ENCODE measurements around the gene ZNF511. TPM values are rescaled to one million over a fixed set of nuclear protein-coding genes. Genes with fewer than 3 reads are reported as not detected.

ZNF511 gene
- total and polyA plus RNA-seq, 4 donors: 18.2 to 39.6 (median 32.0) TPM

DNA sequence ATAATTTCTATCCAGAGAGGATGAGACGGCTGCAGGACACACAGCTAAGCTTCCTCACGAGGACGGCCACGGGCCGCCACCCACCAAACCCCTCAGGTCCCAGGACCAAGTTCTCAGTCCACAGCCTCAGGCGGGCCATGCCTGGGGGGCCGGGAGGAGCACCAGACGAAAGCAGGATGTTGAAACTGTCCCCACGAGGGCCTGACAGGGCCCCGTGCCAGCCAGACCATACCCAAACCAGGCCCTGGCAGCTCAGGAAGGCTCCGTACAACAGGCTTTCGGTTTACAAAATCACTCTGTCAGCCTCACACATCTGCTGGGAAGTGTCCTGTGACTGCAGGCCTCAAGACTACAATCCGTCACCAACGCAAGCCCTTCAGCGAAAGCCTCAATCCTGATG, 14.5 kb upstream of the ZNF511 start:
- no peak for ATAC-seq (ENCODE audit: low FRiP score)
- 87 to 88% methylated on average over 15 of the region's 15 CpGs for WGBS, 2 donors

DNA sequence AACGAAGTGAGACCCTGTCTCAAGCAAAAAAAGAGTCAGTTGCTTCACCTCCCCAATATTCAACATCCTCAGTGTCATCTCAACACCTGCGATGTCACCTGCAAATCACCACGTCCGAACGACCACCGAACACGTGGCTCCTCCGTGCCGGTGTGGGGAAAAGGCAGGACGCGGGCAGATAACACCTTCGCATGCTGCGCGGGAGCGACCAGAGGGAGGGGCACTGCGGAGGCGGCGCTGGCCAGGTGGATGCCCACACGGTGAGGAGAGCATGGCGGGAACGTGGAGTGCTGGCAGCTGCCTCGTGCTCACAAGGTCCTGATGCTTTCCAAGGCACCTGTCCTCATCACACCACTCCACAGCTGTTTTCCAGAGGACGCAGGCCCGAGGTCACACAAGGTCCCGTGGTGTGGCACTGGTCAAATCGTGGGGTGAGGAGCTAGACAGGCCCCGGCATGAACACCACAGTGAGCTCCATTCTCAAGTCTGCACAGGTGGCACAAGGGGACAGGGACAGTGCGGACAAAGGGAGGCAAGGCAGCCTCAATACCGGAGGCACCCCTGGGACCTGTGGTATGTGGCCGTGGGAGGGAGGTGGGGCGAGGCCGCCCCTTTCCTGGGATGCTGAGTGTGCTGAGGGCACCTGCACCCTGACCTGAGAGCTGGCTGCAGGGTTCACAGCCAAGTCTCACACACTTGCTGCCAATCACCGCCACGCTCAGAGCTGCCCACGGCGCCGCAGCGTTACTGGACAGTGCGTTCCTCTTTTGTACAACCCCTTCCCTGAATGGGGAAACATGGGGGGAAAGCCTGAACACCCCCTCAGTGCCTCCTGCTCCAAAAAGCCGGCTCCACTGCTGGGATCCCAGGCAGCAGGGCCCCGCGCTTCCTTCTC, 13.0 kb upstream of the ZNF511 start:
- DNase-seq: no peak
- H3K27ac ChIP-seq (ENCODE audit: low read depth in 1 of 2, low read length in 2 of 2): no peak overlapping the region
- H3K4me3 ChIP-seq (ENCODE audit: low read length in 2 of 2): no peak overlapping the region
- H3K36me3 ChIP-seq (ENCODE audit: control insufficient read depth in 1 of 2, insufficient read depth in 2 of 2, low read length in 1 of 2): peaks cover 3 to 25% of the 10 kb centered on the region in 2 donors
- 92 to 94% methylated on average over 42 of the region's 42 CpGs for WGBS, 2 donors
- peak; percentile 25 for ATAC-seq (ENCODE audit: low FRiP score)
- intact Hi-C loops (cut with DNase I): no loop called here
- no peaks in the 10 kb centered on the region for H3K27me3 ChIP-seq (ENCODE audit: control insufficient read depth in 1 of 2, insufficient read depth in 2 of 2, low read length in 1 of 2)
- no peaks in the 10 kb centered on the region for H3K4me1 ChIP-seq (ENCODE audit: control insufficient read depth in 1 of 2, insufficient read depth in 2 of 2, low read length in 2 of 2)
- H3K9me3 ChIP-seq (ENCODE audit: control insufficient read depth, low read length): no peaks in the 10 kb centered on the region

More for the DNA sequence above, 14.5 kb upstream of the ZNF511 start:
- peaks cover 3 to 23% of the 10 kb centered on the region in 2 donors for H3K36me3 ChIP-seq (ENCODE audit: control insufficient read depth in 1 of 2, insufficient read depth in 2 of 2, low read length in 1 of 2)
- H3K9me3 ChIP-seq (ENCODE audit: control insufficient read depth, low read length): no peaks in the 10 kb centered on the region
- peak in 1 of 2 donors; percentile 85 for DNase-seq
- intact Hi-C loops (cut with DNase I): no loop called here
- H3K27me3 ChIP-seq (ENCODE audit: control insufficient read depth in 1 of 2, insufficient read depth in 2 of 2, low read length in 1 of 2): no peaks in the 10 kb centered on the region
- no peak overlapping the region for H3K27ac ChIP-seq (ENCODE audit: low read depth in 1 of 2, low read length in 2 of 2)
- H3K4me1 ChIP-seq (ENCODE audit: control insufficient read depth in 1 of 2, insufficient read depth in 2 of 2, low read length in 2 of 2): no peaks in the 10 kb centered on the region
- no peak overlapping the region for H3K4me3 ChIP-seq (ENCODE audit: low read length in 2 of 2)

DNA sequence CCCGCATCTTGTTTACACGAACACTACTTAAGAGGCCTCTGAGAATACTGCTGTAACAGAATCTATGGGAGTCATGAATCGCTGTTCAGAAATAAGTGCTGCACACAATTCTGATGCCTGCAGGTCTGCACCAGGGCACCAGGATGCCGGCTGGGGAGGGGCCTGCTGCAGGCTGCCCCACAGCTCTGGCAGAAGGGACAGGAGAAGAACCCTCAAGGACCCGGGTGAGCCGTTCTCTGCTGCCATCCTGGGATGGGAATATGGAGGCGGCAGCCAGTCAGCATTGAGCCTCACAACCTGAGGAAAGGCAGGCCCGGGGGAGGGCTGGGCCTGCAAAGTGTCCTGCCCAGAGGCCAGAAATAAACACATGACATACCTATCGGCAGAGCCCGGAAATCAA, 11.2 kb upstream of the ZNF511 start:
- no peak overlapping the region for H3K27ac ChIP-seq (ENCODE audit: low read depth in 1 of 2, low read length in 2 of 2)
- no peaks in the 10 kb centered on the region for H3K4me1 ChIP-seq (ENCODE audit: control insufficient read depth in 1 of 2, insufficient read depth in 2 of 2, low read length in 2 of 2)
- H3K9me3 ChIP-seq (ENCODE audit: control insufficient read depth, low read length): no peaks in the 10 kb centered on the region
- DNase-seq (peak in 1 of 2 donors; percentile 36), ATAC-seq (ENCODE audit: low FRiP score) (no peak)
- peaks cover 0 to 24% of the 10 kb centered on the region in 2 donors for H3K36me3 ChIP-seq (ENCODE audit: control insufficient read depth in 1 of 2, insufficient read depth in 2 of 2, low read length in 1 of 2)
- H3K4me3 ChIP-seq (ENCODE audit: low read length in 2 of 2): no peak overlapping the region
- 93 to 95% methylated on average over 10 of the region's 10 CpGs for WGBS, 2 donors
- H3K27me3 ChIP-seq (ENCODE audit: control insufficient read depth in 1 of 2, insufficient read depth in 2 of 2, low read length in 1 of 2): no peaks in the 10 kb centered on the region
- intact Hi-C loops (cut with DNase I): no loop called here

DNA sequence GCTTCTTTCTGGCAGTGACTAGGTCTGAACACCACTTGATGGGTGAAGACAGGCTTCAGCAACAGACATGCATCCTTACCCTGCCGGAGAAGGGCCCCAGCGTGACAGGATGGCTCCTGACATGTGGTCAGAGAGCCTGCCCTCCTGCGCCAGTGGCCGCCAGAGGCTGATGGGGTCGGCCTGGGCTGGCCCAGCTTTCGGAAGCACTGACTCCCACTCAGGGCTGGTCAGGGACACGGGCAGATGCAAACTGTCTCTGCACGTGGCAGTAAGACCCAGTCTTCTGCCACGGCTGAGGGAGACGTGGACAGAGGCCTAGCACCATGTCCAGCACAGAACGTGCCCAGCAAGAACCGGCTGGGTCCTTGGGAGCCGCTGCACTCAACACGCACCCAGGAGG, 10.2 kb upstream of the ZNF511 start:
- DNase-seq (peak in 1 of 2 donors; percentile 35), ATAC-seq (ENCODE audit: low FRiP score) (no peak)
- Histone ChIP-seq H3K4me1 (ENCODE audit: control insufficient read depth in 1 of 2, insufficient read depth in 2 of 2, low read length in 2 of 2) (no peaks in the 10 kb centered on the region), H3K4me3 (ENCODE audit: low read length in 2 of 2) (no peak overlapping the region), H3K27me3 (ENCODE audit: control insufficient read depth in 1 of 2, insufficient read depth in 2 of 2, low read length in 1 of 2) (no peaks in the 10 kb centered on the region), H3K27ac (ENCODE audit: low read depth in 1 of 2, low read length in 2 of 2) (no peak overlapping the region), H3K9me3 (ENCODE audit: control insufficient read depth, low read length) (no peaks in the 10 kb centered on the region), H3K36me3 (ENCODE audit: control insufficient read depth in 1 of 2, insufficient read depth in 2 of 2, low read length in 1 of 2) (peaks cover 0 to 22% of the 10 kb centered on the region in 2 donors)
- 91 to 92% methylated on average over 14 of the region's 14 CpGs for WGBS, 2 donors
- intact Hi-C loops (cut with DNase I): no loop called here

DNA sequence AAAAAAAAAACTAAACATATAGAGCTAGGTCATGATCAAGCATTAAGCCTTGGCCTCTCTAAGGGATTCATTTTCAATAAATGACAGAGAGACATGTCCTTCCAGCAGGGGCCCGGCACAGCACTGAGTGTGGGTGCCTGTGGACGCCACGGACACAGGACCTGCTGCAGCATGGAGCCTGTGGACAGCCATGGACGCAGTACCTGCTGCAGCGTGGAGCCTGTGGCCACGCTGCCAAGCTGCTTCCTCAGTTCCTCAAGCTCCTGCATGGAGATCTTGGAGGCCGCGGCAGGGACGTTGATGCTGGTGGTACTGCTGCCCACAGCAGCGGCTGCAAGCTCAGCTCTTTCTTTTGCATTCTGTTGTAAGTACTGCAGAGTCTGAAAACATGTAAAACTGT, 9.5 kb upstream of the ZNF511 start:
- WGBS, 2 donors: 91 to 93% methylated on average over 10 of the region's 10 CpGs
- intact Hi-C loops (cut with DNase I): no loop called here
- H3K36me3 ChIP-seq (ENCODE audit: control insufficient read depth in 1 of 2, insufficient read depth in 2 of 2, low read length in 1 of 2): peaks cover 0 to 19% of the 10 kb centered on the region in 2 donors

DNA sequence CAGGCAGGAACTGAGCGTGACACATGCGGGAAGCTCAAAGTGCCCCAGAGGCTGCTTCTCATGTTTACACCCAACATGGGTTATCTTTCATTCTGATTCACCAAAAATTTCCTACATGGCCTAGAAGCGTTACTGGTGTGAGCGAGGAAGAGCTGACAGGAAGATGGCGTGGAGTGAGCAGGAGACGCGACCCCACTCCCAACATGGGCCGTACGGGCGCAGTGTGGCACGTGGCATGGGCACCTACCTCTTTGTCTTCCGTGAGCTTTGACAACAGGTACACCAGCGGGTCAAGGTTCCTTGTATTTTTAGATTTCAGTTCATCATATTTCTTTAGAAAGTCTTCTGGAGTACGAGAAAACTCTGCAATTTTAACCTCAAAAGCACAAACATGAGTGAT, 9.0 kb upstream of the ZNF511 start:
- Histone ChIP-seq H3K4me1 (ENCODE audit: control insufficient read depth in 1 of 2, insufficient read depth in 2 of 2, low read length in 2 of 2) (no peaks in the 10 kb centered on the region), H3K9me3 (ENCODE audit: control insufficient read depth, low read length) (no peaks in the 10 kb centered on the region), H3K4me3 (ENCODE audit: low read length in 2 of 2) (no peak overlapping the region), H3K27ac (ENCODE audit: low read depth in 1 of 2, low read length in 2 of 2) (no peak overlapping the region), H3K36me3 (ENCODE audit: control insufficient read depth in 1 of 2, insufficient read depth in 2 of 2, low read length in 1 of 2) (peaks cover 0 to 19% of the 10 kb centered on the region in 2 donors), H3K27me3 (ENCODE audit: control insufficient read depth in 1 of 2, insufficient read depth in 2 of 2, low read length in 1 of 2) (no peaks in the 10 kb centered on the region)
- DNase-seq (no peak), ATAC-seq (ENCODE audit: low FRiP score) (no peak)
- WGBS, 2 donors: 91 to 94% methylated on average over 14 of the region's 14 CpGs
- intact Hi-C loops (cut with DNase I): no loop called here

More for the DNA sequence above, 9.5 kb upstream of the ZNF511 start:
- DNase-seq (no peak), ATAC-seq (ENCODE audit: low FRiP score) (no peak)
- Histone ChIP-seq H3K9me3 (ENCODE audit: control insufficient read depth, low read length) (no peaks in the 10 kb centered on the region), H3K27me3 (ENCODE audit: control insufficient read depth in 1 of 2, insufficient read depth in 2 of 2, low read length in 1 of 2) (no peaks in the 10 kb centered on the region), H3K4me1 (ENCODE audit: control insufficient read depth in 1 of 2, insufficient read depth in 2 of 2, low read length in 2 of 2) (no peaks in the 10 kb centered on the region), H3K4me3 (ENCODE audit: low read length in 2 of 2) (no peak overlapping the region), H3K27ac (ENCODE audit: low read depth in 1 of 2, low read length in 2 of 2) (no peak overlapping the region)

DNA sequence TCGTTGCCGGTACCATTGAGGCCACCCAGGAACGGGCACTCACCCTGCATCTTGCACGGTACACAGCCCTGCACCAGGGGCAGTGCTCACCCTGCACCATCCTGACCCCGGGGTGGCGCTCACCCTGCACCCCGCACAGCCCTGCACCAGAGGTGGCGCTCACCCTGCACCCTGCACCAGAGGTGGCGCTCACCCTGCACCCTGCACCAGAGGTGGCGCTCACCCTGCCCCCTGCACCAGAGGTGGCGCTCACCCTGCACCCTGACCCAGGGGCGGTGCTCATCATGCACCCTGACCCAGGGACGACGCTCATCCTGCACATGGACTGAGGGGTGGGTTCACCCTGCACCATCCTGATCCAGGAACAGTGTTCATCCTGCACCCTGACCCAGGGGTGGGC, 6.5 kb upstream of the ZNF511 start:
- WGBS, 2 donors: 96% methylated on average over 13 to 14 of the region's 14 CpGs
- H3K36me3 ChIP-seq (ENCODE audit: control insufficient read depth in 1 of 2, insufficient read depth in 2 of 2, low read length in 1 of 2): peaks cover 0 to 11% of the 10 kb centered on the region in 2 donors

DNA sequence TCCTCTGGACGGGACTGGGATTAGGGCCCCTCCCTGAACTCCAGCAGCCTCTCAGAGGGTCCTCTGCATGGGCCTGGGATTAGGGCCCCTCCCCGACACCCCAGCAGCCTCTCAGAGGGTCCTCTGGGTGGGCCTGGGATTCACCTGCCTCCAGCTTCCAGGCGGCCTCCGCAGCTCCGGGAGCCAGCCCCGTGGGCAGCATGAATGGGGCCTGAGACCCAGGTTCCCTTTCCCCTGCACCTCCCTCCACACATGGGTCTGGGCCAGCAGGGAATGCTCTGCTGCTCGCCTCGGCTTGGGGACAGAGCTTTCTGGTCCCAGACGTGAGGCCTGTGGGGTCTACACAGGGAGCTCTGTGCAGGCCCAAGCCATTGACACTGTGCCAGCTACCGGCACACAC, 5.5 kb upstream of the ZNF511 start:
- H3K4me1 ChIP-seq (ENCODE audit: control insufficient read depth in 1 of 2, insufficient read depth in 2 of 2, low read length in 2 of 2): no peaks in the 10 kb centered on the region
- H3K27me3 ChIP-seq (ENCODE audit: control insufficient read depth in 1 of 2, insufficient read depth in 2 of 2, low read length in 1 of 2): no peaks in the 10 kb centered on the region
- H3K27ac ChIP-seq (ENCODE audit: low read depth in 1 of 2, low read length in 2 of 2): no peak overlapping the region
- 75 to 82% methylated on average over 10 of the region's 10 CpGs for WGBS, 2 donors
- ATAC-seq (ENCODE audit: low FRiP score) (no peak), DNase-seq (no peak)
- H3K4me3 ChIP-seq (ENCODE audit: low read length in 2 of 2): no peak overlapping the region
- intact Hi-C loops (cut with DNase I): no loop called here
- peaks cover 0 to 11% of the 10 kb centered on the region in 2 donors for H3K36me3 ChIP-seq (ENCODE audit: control insufficient read depth in 1 of 2, insufficient read depth in 2 of 2, low read length in 1 of 2)
- H3K9me3 ChIP-seq (ENCODE audit: control insufficient read depth, low read length): no peaks in the 10 kb centered on the region

More for the DNA sequence above, 6.5 kb upstream of the ZNF511 start:
- no peak for ATAC-seq (ENCODE audit: low FRiP score)
- H3K27ac ChIP-seq (ENCODE audit: low read depth in 1 of 2, low read length in 2 of 2): no peak overlapping the region
- intact Hi-C loops (cut with DNase I): no loop called here
- no peaks in the 10 kb centered on the region for H3K4me1 ChIP-seq (ENCODE audit: control insufficient read depth in 1 of 2, insufficient read depth in 2 of 2, low read length in 2 of 2)
- DNase-seq: peak in 1 of 2 donors; percentile 45
- no peaks in the 10 kb centered on the region for H3K27me3 ChIP-seq (ENCODE audit: control insufficient read depth in 1 of 2, insufficient read depth in 2 of 2, low read length in 1 of 2)
- H3K9me3 ChIP-seq (ENCODE audit: control insufficient read depth, low read length): no peaks in the 10 kb centered on the region
- no peak overlapping the region for H3K4me3 ChIP-seq (ENCODE audit: low read length in 2 of 2)

DNA sequence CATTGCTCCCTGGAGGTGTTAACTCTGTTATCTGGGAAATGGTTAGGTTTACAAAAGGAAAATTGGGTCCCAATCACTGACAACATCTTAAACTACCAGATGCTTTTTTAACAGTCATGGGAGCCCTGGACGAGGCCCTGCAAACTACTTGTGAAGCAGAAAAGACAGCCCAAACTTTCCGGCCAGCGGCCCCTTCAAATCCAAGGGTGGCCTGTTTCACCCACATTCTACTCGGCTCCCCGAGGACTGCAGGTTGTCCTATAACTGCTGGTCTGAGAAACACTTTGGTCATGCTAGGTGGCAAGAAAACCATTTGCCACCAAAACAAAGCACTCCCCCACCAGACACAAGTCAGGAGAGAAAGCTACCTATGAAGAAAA, 2.6 kb upstream of the ZNF511 start:
- WGBS, 2 donors: 86 to 90% methylated on average over 5 of the region's 5 CpGs
- no peak overlapping the region for H3K27ac ChIP-seq (ENCODE audit: low read depth in 1 of 2, low read length in 2 of 2)

More for the DNA sequence above, 2.6 kb upstream of the ZNF511 start:
- H3K9me3 ChIP-seq (ENCODE audit: control insufficient read depth, low read length): no peaks in the 10 kb centered on the region
- no peak for ATAC-seq (ENCODE audit: low FRiP score)
- no peak overlapping the region for H3K4me3 ChIP-seq (ENCODE audit: low read length in 2 of 2)
- DNase-seq: no peak
- intact Hi-C loops (cut with DNase I): loop anchor here in 1 of 2 donors (5.0 kb wide), 1 partner anchor 71 kb away; the partner anchor contains the start of gene PAOX
- no peaks in the 10 kb centered on the region for H3K36me3 ChIP-seq (ENCODE audit: control insufficient read depth in 1 of 2, insufficient read depth in 2 of 2, low read length in 1 of 2)
- H3K27me3 ChIP-seq (ENCODE audit: control insufficient read depth in 1 of 2, insufficient read depth in 2 of 2, low read length in 1 of 2): no peaks in the 10 kb centered on the region
- H3K4me1 ChIP-seq (ENCODE audit: control insufficient read depth in 1 of 2, insufficient read depth in 2 of 2, low read length in 2 of 2): no peaks in the 10 kb centered on the region
